ENCODE measurements around the gene MEIS2. TPM values are rescaled to one million over a fixed set of nuclear protein-coding genes. Genes with fewer than 3 reads are reported as not detected.

The MEIS2 gene
- total RNA-seq, 4 donors from 2014 or later: 14.8 to 28.4 (median 20.4) TPM

GRCh38 chr15:36999778-37000177 is 100.6 kb downstream of the MEIS2 start:
- H3K27ac ChIP-seq: no peak overlapping the region
- H3K36me3 ChIP-seq: no peaks in the 10 kb centered on the region
- DNase-seq: no peak
- intact Hi-C loops (cut with DNase I): no loop called here
- H3K9me3 ChIP-seq: no peaks in the 10 kb centered on the region
- H3K4me1 ChIP-seq: no peaks in the 10 kb centered on the region
- TF ChIP-seq CTCF (IDR thresholded peaks at IDR 0.05) (no peak), POLR2A (IDR thresholded peaks at IDR 0.05) (no peak)
- WGBS, 2 donors: 95 to 98% methylated on average over 1 of the region's 1 CpG
- no peak overlapping the region for H3K4me3 ChIP-seq (replicated peaks in 1 of 3)
- no peaks in the 10 kb centered on the region for H3K27me3 ChIP-seq

GRCh38 chr15:36996538-36997181 is 103.7 kb downstream of the MEIS2 start:
- intact Hi-C loops (cut with DNase I): no loop called here
- Histone ChIP-seq H3K27me3 (no peaks in the 10 kb centered on the region), H3K36me3 (no peaks in the 10 kb centered on the region), H3K9me3 (no peaks in the 10 kb centered on the region), H3K27ac (no peak overlapping the region), H3K4me1 (no peaks in the 10 kb centered on the region), H3K4me3 (replicated peaks in 1 of 3) (no peak overlapping the region)
- TF ChIP-seq CTCF (IDR thresholded peaks at IDR 0.05) (no peak), POLR2A (IDR thresholded peaks at IDR 0.05) (no peak)
- DNase-seq: no peak
- WGBS, 2 donors: 79 to 84% methylated on average over 4 of the region's 4 CpGs

GRCh38 chr15:36996121-36996520 is 104.2 kb downstream of the MEIS2 start:
- H3K36me3 ChIP-seq: no peaks in the 10 kb centered on the region
- intact Hi-C loops (cut with DNase I): no loop called here
- H3K4me1 ChIP-seq: no peaks in the 10 kb centered on the region
- no peaks in the 10 kb centered on the region for H3K9me3 ChIP-seq
- H3K27me3 ChIP-seq: no peaks in the 10 kb centered on the region
- no peak overlapping the region for H3K27ac ChIP-seq
- TF ChIP-seq CTCF (IDR thresholded peaks at IDR 0.05): no peak
- TF ChIP-seq POLR2A (IDR thresholded peaks at IDR 0.05): no peak
- 76 to 84% methylated on average over 2 of the region's 2 CpGs for WGBS, 2 donors
- H3K4me3 ChIP-seq (replicated peaks in 1 of 3): no peak overlapping the region
- DNase-seq: no peak

- WGBS, 2 donors: 77 to 89% methylated on average over 8 of the region's 8 CpGs
- TF ChIP-seq POLR2A (IDR thresholded peaks at IDR 0.05): no peak
- no peak for TF ChIP-seq CTCF (IDR thresholded peaks at IDR 0.05)
- H3K27me3 ChIP-seq: no peaks in the 10 kb centered on the region
- no peaks in the 10 kb centered on the region for H3K9me3 ChIP-seq
- H3K27ac ChIP-seq: no peak overlapping the region
- DNase-seq: no peak
- H3K36me3 ChIP-seq: no peaks in the 10 kb centered on the region
- no peak overlapping the region for H3K4me3 ChIP-seq (replicated peaks in 1 of 3)
- no peaks in the 10 kb centered on the region for H3K4me1 ChIP-seq
- intact Hi-C loops (cut with DNase I): no loop called here
Measured at GRCh38 chr15:36994790-36995189, 105.6 kb downstream of the MEIS2 start.

- WGBS, 2 donors: 84 to 86% methylated on average over 5 of the region's 5 CpGs
- no peak for TF ChIP-seq POLR2A (IDR thresholded peaks at IDR 0.05)
- TF ChIP-seq CTCF (IDR thresholded peaks at IDR 0.05): no peak
- Histone ChIP-seq H3K27ac (no peak overlapping the region), H3K27me3 (no peaks in the 10 kb centered on the region), H3K4me3 (replicated peaks in 1 of 3) (no peak overlapping the region), H3K36me3 (no peaks in the 10 kb centered on the region), H3K4me1 (no peaks in the 10 kb centered on the region), H3K9me3 (no peaks in the 10 kb centered on the region)
- intact Hi-C loops (cut with DNase I): no loop called here
- DNase-seq: no peak
Measured at GRCh38 chr15:36992454-36992853, 107.9 kb downstream of the MEIS2 start.

All from thyroid gland (tissue), 4 donors.